Esophagus muscularis mucosa (tissue), 4 donors: ENCODE measurements around the gene REG4.

Source experiments
- CTCF ChIP-seq, 3 experiments: fragments of 200-600 bp in 2 of 3; fragments of 450-650 bp in 1 of 3; sonication (generic) in 2 of 3; IDR thresholded peaks; one replicate each; pipeline ENCODE4 v1.5.1; 2017 to 2019; ENCODE audit warnings: antibody characterized with exemption in 3 of 3, mild to moderate bottlenecking in 2 of 3, moderate library complexity in 1 of 3
- EP300 ChIP-seq: sonication (generic); formaldehyde crosslinking; IDR thresholded peaks from one replicate; pipeline ENCODE4 v1.6.1; 2017; ENCODE audit warnings: antibody characterized with exemption
- POLR2A ChIP-seq: fragments of 450-650 bp; IDR thresholded peaks from one replicate; pipeline ENCODE4 v1.6.1; 2017; ENCODE audit warnings: antibody characterized with exemption, moderate library complexity, mild to moderate bottlenecking, low read depth
- POLR2AphosphoS5 ChIP-seq, 2 donors: sonication (generic); formaldehyde crosslinking; IDR thresholded peaks; one replicate each; pipeline ENCODE4 v1.6.1; 2017; ENCODE audit warnings: antibody characterized with exemption in 2 of 2

GRCh38 chr1:119773711-119774241, 37.5 kb downstream of the REG4 start:
- TF ChIP-seq CTCF (IDR thresholded peaks at IDR 0.05) (no peak), POLR2A (no peak), POLR2AphosphoS5 (IDR thresholded peaks at IDR 0.05) (no peak), EP300 (no peak)
